ENCODE results near the gene LARGE2.

Gene LARGE2

DNA sequence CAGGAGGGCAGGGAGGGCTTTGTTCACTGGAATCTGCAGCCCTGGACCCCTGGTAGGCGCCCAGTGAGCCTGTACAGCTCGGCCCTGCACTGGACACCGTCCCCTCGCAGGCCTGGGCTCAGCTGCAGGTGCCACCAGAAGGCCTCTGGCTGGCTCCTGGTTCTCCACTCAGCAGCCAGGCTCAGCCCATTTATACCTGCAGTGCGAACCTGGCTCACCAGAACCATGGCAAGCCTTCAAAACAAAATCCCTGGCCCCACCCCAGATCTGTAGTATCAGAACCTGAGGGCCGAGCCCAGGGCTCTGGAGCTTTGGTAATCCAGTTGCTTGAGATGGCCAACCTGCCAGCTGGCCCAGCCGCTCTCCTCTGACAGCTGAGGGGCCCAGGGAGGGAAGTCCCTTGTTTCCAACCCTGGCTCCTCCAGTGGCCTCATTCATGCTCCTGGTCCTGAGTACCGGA is 14.5 kb upstream of the LARGE2 start:
- H3K27me3 ChIP-seq (ENCODE audit: control insufficient read depth, insufficient read depth, low read length) = no peaks in the 10 kb centered on the region
- no peaks in the 10 kb centered on the region for H3K36me3 ChIP-seq (ENCODE audit: control insufficient read depth, insufficient read depth, low read length)
- no peaks in the 10 kb centered on the region for H3K9me3 ChIP-seq (ENCODE audit: control insufficient read depth, low read length)
- peaks cover 17% of the 10 kb centered on the region for H3K4me1 ChIP-seq (ENCODE audit: control insufficient read depth, insufficient read depth, low read length)
- H3K9ac ChIP-seq (ENCODE audit: low read length) = no peak overlapping the region
- H3K4me3 ChIP-seq (ENCODE audit: low read length) = no peak overlapping the region

DNA sequence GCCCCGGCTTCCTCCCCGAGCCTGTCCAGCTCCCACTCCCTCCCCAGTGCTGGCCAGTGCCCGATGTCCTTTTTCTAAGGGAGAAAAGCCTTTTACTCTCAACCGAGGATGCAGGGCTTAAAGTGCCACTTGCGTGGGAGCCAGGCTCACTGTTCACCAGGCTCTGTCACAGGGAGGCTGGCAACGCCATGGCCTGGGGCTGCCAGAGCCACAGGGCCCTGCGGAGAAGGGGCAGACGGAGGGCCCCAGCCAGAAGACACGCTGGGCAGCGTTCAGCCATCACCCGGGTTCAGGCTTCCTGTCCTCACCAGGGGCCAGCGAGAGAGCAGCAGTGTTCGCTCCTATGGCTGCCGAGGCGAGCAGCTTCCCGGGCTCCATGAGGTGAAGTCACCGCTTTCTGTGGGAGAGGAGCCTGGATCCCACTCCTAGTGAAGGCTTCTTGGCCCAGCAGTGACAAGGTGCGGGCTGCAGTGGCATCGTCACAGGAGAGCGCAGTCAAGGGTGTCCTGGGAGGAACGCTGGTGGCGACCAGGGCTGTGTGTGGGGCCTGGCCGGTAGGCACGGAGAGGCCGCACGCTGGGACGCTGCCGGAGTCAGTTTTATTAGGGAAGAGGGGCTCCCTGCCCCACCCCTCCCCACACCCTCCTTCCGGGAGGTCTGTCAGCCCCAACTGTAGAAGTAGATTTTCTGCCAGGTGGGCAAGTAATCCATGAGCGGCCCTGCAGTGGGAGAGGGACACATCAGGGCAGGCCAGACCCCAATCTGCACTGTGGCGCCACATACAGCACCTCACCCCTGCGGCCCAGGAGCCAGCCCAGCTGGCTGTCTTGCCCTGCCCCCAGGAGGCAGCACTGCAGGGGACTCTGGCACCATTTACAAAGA is 12.6 kb upstream of the LARGE2 start:
- Histone ChIP-seq H3K27me3 (ENCODE audit: control insufficient read depth, insufficient read depth, low read length) (no peaks in the 10 kb centered on the region), H3K4me3 (ENCODE audit: low read length) (no peak overlapping the region), H3K9ac (ENCODE audit: low read length) (no peak overlapping the region), H3K36me3 (ENCODE audit: control insufficient read depth, insufficient read depth, low read length) (peaks cover under 1% of the 10 kb centered on the region), H3K4me1 (ENCODE audit: control insufficient read depth, insufficient read depth, low read length) (peaks cover 8% of the 10 kb centered on the region), H3K9me3 (ENCODE audit: control insufficient read depth, low read length) (no peaks in the 10 kb centered on the region)

DNA sequence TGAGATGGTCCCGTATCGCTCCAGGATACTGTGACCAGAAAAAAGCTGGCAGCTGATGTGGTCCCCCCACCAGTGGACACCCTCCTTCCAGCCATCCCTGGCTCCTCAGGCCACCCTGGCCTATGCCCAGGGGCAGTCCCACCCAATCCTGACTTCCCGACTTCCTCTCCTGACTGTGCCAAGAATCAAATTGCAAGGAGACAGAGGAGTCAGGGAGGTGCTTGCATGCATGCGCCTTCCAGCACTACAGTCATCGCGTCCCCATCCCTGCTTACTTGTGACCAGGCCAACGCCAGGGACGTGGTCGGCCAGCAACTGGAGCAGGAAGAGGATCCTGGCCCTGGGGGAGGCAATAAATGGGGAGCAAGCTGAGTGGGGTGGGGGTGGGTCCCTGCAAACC is 11.8 kb upstream of the LARGE2 start:
- Histone ChIP-seq H3K9ac (ENCODE audit: low read length) (no peak overlapping the region), H3K9me3 (ENCODE audit: control insufficient read depth, low read length) (no peaks in the 10 kb centered on the region), H3K4me1 (ENCODE audit: control insufficient read depth, insufficient read depth, low read length) (peaks cover 3% of the 10 kb centered on the region), H3K4me3 (ENCODE audit: low read length) (no peak overlapping the region), H3K27me3 (ENCODE audit: control insufficient read depth, insufficient read depth, low read length) (no peaks in the 10 kb centered on the region), H3K36me3 (ENCODE audit: control insufficient read depth, insufficient read depth, low read length) (peaks cover 6% of the 10 kb centered on the region)

DNA sequence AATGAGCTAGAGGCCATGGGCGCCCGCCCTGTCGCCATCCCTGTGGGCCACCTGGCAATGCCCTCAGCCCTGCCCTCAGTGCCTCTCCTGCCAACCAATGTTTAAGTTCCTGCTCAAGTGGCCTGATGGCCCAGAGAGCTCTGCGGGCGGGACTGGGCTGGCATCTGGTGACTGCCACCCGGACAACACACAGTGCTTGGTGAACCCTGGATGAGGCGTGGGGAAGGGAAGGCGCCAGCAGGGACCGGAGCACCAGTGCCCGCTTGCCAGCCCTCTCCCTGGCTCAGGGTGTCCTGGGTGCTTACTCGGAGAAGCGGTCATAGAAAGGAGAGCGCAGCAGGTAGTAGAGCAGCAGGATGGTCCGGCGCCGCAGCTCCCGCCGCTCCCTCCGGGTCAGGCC is 8.9 kb upstream of the LARGE2 start:
- Histone ChIP-seq H3K36me3 (ENCODE audit: control insufficient read depth, insufficient read depth, low read length) (peaks cover 6% of the 10 kb centered on the region), H3K27me3 (ENCODE audit: control insufficient read depth, insufficient read depth, low read length) (no peaks in the 10 kb centered on the region), H3K4me3 (ENCODE audit: low read length) (no peak overlapping the region), H3K9me3 (ENCODE audit: control insufficient read depth, low read length) (no peaks in the 10 kb centered on the region), H3K4me1 (ENCODE audit: control insufficient read depth, insufficient read depth, low read length) (no peaks in the 10 kb centered on the region), H3K9ac (ENCODE audit: low read length) (no peak overlapping the region)

DNA sequence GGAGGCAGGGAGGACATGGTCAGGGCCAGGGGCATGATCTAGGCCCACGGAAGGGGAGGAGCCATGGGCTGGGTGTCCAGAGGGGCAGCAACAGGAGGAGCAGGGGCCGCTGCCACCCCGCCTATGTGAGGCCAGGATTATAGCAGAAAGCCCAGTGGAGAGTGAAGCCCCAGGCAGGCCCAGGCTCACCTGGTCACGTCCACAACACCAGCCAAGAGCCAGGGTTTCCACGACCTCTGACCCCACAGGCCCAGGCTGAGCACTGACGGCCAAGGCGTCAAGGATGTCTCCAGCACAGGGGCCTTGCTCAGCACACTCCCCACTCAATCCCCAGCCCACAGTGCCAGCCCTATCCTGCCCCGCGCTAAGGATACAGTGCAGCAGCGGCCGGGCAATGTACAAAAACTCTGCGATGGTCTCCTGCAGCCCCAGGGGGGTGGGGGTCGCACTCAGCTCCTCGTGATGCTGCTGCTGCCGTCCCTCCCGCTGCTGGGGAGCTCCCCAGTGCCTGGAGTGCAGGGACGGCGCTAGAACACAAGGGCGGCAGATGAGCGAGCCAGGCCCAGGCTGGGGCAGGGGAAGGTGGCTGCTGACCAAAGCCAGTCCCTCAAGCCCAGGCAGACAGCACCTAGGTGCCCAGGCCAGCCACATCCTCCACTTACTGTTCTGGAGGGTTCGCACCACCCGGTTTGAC is 8.4 kb upstream of the LARGE2 start:
- no peaks in the 10 kb centered on the region for H3K27me3 ChIP-seq (ENCODE audit: control insufficient read depth, insufficient read depth, low read length)
- peaks cover 6% of the 10 kb centered on the region for H3K36me3 ChIP-seq (ENCODE audit: control insufficient read depth, insufficient read depth, low read length)
- no peaks in the 10 kb centered on the region for H3K9me3 ChIP-seq (ENCODE audit: control insufficient read depth, low read length)
- H3K9ac ChIP-seq (ENCODE audit: low read length) = no peak overlapping the region
- H3K4me3 ChIP-seq (ENCODE audit: low read length) = no peak overlapping the region
- H3K4me1 ChIP-seq (ENCODE audit: control insufficient read depth, insufficient read depth, low read length) = no peaks in the 10 kb centered on the region

DNA sequence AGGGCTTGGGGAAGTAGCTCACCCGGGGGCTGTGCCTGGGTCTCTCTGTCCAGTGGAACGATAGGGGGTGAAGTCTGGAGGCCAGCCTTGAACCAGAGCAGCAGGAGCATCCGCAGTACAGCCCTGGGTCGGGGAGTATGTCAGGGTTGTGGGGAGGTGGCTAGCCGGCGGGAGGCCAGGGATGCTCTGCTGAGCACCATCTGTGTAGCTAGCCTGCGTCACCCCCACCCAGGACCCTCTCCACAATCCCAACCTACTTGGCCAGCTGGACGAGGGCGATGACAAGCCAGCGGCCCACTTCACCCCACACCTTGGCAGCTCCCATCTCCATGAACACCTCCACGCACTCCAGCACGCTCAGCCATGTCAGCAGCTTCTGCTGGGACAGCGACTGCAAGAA is 7.0 kb upstream of the LARGE2 start:
- no peaks in the 10 kb centered on the region for H3K4me1 ChIP-seq (ENCODE audit: control insufficient read depth, insufficient read depth, low read length)
- no peak overlapping the region for H3K9ac ChIP-seq (ENCODE audit: low read length)
- H3K36me3 ChIP-seq (ENCODE audit: control insufficient read depth, insufficient read depth, low read length) = peaks cover 6% of the 10 kb centered on the region
- no peaks in the 10 kb centered on the region for H3K9me3 ChIP-seq (ENCODE audit: control insufficient read depth, low read length)
- no peak overlapping the region for H3K4me3 ChIP-seq (ENCODE audit: low read length)
- H3K27me3 ChIP-seq (ENCODE audit: control insufficient read depth, insufficient read depth, low read length) = no peaks in the 10 kb centered on the region

DNA sequence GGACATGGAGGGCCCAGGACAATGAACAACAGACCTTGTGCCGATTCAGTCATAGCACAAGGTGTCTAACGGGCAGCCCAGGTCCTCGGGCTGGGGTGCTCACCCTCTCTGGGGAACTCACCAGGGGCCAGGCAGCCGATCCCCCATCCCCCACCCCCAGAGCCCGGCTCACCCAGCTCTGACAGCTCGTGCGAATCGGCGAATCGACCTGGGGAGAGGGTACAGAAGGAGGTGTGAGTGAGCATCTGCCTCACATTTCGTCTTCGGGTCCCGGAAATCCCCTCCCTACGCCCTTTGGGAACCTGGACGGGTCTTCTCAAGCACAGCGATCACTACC is 5.2 kb upstream of the LARGE2 start:
- H3K4me3 ChIP-seq (ENCODE audit: low read length) = peak overlapping the region; percentile 98
- peak overlapping the region; percentile 95 for H3K9ac ChIP-seq (ENCODE audit: low read length)
- H3K9me3 ChIP-seq (ENCODE audit: control insufficient read depth, low read length) = no peaks in the 10 kb centered on the region
- peaks cover 6% of the 10 kb centered on the region for H3K4me1 ChIP-seq (ENCODE audit: control insufficient read depth, insufficient read depth, low read length)
- H3K36me3 ChIP-seq (ENCODE audit: control insufficient read depth, insufficient read depth, low read length) = peaks cover 6% of the 10 kb centered on the region
- peaks cover 11% of the 10 kb centered on the region for H3K27me3 ChIP-seq (ENCODE audit: control insufficient read depth, insufficient read depth, low read length)

DNA sequence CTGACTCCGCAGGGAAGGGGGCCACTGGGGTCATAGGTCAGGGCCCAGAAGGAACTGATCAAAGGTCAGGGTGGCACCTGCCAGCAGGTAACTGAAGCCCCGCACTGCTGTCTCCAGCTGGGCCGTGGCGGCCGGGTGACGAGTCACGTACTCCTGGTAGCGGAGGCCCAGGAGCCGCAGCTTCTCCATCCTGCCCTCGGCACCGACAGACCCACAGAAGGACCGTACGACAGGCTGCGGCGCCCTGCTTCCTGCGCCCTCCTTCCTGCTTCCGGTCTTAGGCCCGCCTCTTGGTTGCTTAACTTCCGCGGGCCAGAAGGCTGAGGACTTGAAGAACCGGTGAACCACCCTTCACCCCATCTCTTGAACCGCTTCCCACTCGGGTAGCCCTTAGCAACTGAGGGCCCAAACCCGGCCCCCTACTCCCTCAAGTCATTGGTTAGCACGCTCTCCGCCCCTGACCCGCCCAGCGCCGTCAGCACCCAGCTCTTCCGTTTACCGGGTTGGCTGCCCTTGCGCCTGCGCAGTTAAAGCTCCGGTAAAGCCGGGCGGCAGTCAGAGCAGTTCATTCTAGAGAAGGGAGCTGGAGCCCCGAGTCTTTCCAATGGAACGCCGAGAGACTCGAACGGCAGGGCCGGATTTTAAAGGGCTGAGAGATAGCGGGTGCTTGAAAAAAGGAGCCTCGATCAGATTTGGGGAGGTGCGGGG is 4.7 kb upstream of the LARGE2 start, which contains the start of gene PEX16:
Gene PEX16 (minus strand): TSS at position 255 of the 708 bp plus-strand sequence. CDS start 66 bp downstream, at position 189.
- H3K4me1 ChIP-seq (ENCODE audit: control insufficient read depth, insufficient read depth, low read length) = peaks cover 6% of the 10 kb centered on the region
- peak within 1 kb of the TSS; percentile 98 for H3K4me3 ChIP-seq (ENCODE audit: low read length)
- H3K36me3 ChIP-seq (ENCODE audit: control insufficient read depth, insufficient read depth, low read length) = peaks cover 6% of the 10 kb centered on the region
- peaks cover 16% of the 10 kb centered on the region for H3K27me3 ChIP-seq (ENCODE audit: control insufficient read depth, insufficient read depth, low read length)
- H3K9me3 ChIP-seq (ENCODE audit: control insufficient read depth, low read length) = no peaks in the 10 kb centered on the region
- H3K9ac ChIP-seq (ENCODE audit: low read length) = peak within 1 kb of the TSS; percentile 95

DNA sequence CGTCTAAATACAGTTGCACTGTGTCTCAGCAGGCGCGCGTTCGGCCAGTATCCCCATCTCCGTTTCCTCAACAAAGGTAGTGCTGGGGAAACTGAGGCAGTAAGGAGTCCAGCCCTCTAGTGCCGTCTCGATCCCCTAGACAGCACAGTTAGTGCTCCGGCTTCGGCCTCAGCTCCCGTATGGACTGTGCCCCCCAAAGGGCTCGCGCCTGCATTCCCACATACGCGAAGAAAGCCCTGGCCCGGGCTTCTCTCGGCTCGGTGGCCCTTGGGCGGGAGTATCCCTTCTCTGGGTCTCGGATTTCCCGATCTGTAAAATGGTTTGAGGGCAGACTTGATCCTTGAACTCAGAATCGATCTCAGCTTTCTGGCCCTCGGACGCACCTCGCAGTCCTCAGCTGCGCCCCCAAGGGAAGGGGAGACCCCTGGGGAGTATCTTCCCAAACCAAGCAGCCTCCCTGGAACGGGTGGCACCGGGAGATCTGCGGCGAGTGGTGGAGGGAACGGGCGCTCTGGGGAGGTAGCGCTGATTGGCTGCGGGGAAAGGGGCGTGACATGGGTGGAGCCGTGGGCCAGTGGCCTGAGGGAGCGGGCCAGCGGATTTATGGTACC is 4.0 kb upstream of the LARGE2 start:
- no peaks in the 10 kb centered on the region for H3K9me3 ChIP-seq (ENCODE audit: control insufficient read depth, low read length)
- H3K27me3 ChIP-seq (ENCODE audit: control insufficient read depth, insufficient read depth, low read length) = peaks cover 23% of the 10 kb centered on the region
- H3K4me3 ChIP-seq (ENCODE audit: low read length) = peak overlapping the region; percentile 98
- H3K9ac ChIP-seq (ENCODE audit: low read length) = peak overlapping the region; percentile 95
- H3K4me1 ChIP-seq (ENCODE audit: control insufficient read depth, insufficient read depth, low read length) = peaks cover 6% of the 10 kb centered on the region
- peaks cover 6% of the 10 kb centered on the region for H3K36me3 ChIP-seq (ENCODE audit: control insufficient read depth, insufficient read depth, low read length)

DNA sequence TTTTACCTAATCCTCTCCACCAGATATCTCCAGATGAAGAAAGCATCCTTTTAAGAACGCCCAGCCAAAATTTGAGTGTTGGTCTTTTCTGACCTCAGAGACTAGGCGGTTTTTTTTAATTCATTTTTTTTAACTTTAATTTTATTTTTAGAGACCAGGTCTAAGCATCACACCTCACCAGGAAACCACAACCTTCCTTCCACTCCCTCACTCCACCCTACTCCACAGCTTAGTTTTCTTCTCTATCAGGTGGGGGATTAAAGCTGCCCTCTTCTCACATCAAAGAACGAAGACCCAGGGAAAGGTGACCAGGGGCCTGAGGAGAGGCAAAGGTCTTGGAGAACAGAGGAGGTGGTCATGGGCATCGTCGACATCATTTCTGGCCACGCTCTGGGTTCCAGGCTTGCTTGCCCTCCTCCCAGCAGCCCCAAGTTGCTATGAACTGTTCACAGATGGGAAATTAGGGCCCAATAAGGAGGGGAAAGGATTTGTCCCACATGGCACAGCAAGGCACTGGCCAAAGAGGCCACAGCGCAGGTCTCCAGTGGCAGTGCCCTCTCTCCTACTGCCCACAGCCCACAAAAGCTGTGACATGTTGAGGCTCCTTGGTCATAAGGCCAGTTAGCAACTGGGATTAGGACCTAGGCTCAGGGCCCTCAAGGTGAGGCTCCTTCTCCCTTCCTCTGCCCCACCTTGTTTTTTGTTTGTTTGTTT is 3.3 kb upstream of the LARGE2 start:
- Histone ChIP-seq H3K27me3 (ENCODE audit: control insufficient read depth, insufficient read depth, low read length) (peaks cover 23% of the 10 kb centered on the region), H3K9ac (ENCODE audit: low read length) (no peak overlapping the region), H3K4me3 (ENCODE audit: low read length) (no peak overlapping the region), H3K4me1 (ENCODE audit: control insufficient read depth, insufficient read depth, low read length) (peaks cover 6% of the 10 kb centered on the region), H3K36me3 (ENCODE audit: control insufficient read depth, insufficient read depth, low read length) (peaks cover 6% of the 10 kb centered on the region), H3K9me3 (ENCODE audit: control insufficient read depth, low read length) (no peaks in the 10 kb centered on the region)

DNA sequence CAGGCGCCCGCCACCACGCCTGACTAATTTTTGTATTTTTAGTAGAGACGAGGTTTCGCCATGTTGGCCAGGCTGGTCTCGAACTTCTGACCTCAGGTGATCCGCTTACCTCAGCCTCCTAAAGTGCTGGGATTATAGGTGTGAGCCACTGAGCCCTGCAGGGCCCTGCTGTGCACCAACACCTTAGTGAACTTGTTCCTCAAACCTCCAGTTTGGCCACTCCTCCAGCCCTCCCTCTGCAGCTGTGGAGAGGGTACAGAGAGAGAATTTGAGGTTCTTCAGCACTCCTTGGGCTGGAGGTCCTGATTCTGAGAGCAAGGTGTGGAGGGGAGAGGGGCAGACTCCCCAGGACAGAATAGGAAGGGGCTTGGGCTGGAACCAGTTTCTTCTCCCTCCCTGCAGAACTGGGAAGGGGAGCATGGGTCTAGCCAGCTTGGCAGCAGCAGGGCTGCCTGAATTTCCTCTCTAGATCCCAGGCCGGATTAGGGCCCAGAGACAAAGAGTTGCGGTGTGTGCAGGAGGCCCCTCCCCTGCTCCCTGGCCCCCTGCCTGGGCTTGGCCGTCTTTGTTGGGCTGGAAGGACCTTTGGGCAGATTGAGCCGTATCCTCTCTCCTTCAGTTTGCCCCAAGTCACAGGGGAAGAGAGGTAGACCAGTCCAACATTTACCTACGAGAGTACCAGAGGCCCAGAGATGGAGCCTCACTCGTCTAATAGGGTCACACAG is 2.5 kb upstream of the LARGE2 start:
- Histone ChIP-seq H3K36me3 (ENCODE audit: control insufficient read depth, insufficient read depth, low read length) (peaks cover 5% of the 10 kb centered on the region), H3K4me1 (ENCODE audit: control insufficient read depth, insufficient read depth, low read length) (peaks cover 6% of the 10 kb centered on the region), H3K4me3 (ENCODE audit: low read length) (no peak overlapping the region), H3K27me3 (ENCODE audit: control insufficient read depth, insufficient read depth, low read length) (peaks cover 23% of the 10 kb centered on the region), H3K9ac (ENCODE audit: low read length) (no peak overlapping the region), H3K9me3 (ENCODE audit: control insufficient read depth, low read length) (no peaks in the 10 kb centered on the region)
